ENCODE data around the gene AKT3.

AKT3 gene

GRCh38 chr1:243454328-243454997, 395.6 kb downstream of the AKT3 start:
- FAIRE-seq, result no peak

- FAIRE-seq, result no peak
These were observed 398.0 kb downstream of the AKT3 start for GRCh38 chr1:243452092-243452491.

- FAIRE-seq, result no peak
These were observed 400.7 kb downstream of the AKT3 start for GRCh38 chr1:243449373-243449772.

- FAIRE-seq, result no peak
These were observed 402.2 kb downstream of the AKT3 start for GRCh38 chr1:243447844-243448243.

- FAIRE-seq, result no peak
These were observed 402.7 kb downstream of the AKT3 start for GRCh38 chr1:243447347-243447746.

- FAIRE-seq, result no peak
These were observed 406.5 kb downstream of the AKT3 start for GRCh38 chr1:243443557-243443956.

GRCh38 chr1:243441601-243442000, 408.4 kb downstream of the AKT3 start:
- no peak for FAIRE-seq

GRCh38 chr1:243440406-243440805, 409.6 kb downstream of the AKT3 start:
- FAIRE-seq, result no peak

- FAIRE-seq, result no peak
These were observed 411.2 kb downstream of the AKT3 start for GRCh38 chr1:243438815-243439214.

Measured in A204.1 (cell line).